NCI-H524 (cell line): Measurements from ENCODE around the gene CRIP1.
A peak's percentile ranks its signal among the peaks of the same experiment; 100 is the strongest.

Source experiments
- DNase-seq, 2 experiments: peaks; one replicate each; lab custom pipeline; 2025; lab: John Stamatoyannopoulos, UW

Gene CRIP1

DNA sequence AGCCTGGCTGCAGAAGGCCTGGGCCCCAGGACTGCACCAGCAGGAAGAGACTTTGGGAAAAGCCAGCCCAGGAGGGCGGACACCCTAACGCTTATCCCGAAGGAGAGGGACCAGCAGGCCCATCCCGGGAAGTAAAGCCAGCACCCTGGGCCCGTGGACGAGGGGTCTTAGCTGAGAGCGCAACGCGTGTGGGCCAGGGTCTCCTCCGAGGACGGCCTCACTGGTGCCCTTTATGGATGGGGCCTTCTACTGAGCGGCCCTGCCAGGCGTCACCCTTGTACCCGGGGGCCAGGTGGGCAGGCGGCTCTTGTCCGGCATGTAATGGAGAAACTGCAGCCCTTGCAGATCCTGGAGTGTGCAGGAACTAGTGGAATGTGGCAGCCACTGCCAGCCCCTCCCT is 18.4 kb downstream of the CRIP1 start:
- no peak for DNase-seq

DNA sequence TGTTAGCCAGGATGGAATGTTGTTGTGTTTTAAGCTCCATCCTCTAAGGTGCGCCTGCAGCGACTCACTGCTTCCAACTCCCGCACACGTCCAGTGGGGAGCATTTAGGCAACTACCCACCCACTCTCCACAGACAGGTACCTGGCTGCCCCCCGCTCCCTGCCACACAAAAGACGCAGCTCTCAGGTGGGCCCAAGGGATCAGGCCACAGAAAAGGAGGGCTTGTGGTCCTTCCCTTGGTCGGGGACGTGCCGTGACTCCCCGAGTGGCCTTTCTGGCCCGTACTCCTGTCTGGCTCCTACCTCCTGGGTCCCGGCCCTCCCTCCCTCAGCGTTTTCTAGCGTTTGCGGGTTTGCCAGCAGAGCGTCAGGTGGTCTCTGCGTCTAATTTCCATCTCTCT is 20.6 kb downstream of the CRIP1 start:
- DNase-seq, result no peak

DNA sequence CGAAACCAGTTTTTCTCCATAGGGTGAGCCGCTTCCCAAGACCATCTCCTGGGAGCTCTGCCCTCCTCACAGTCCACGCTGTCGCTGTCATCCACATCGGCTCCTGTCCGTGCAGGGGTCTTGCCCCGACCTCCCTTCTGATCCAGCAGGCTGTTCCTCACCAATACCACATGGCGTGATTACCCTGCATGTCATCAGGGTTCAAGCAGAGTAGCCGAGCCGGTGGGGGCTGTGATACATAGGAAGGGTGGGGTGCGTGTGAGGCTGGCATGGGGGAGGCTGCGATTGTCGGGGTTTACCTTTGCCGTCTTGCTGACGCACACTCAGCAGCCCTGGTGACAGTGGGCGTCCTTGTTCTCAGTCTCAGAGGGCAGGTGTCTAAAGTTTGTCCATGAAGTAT is 21.4 kb downstream of the CRIP1 start:
- DNase-seq, result no peak

DNA sequence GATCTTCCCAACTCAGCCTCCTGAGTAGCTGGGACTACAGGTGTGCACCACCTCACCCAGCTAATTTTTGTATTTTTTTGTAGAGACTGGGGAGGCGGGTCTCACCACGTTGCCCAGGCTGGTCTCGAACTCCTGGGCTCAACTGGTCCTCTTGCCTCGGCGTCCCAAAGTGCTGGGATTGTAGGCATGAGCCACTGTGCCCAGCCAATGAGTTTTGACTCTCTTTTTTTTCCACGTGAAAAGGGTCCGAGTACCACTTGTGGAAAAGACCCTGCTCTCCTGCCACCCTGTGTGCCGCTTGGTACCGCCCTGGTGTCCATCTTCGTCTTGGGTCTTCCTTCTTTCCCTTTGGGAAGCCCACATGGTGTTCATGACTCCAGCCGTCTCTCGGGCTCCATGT is 21.9 kb downstream of the CRIP1 start:
- DNase-seq, result no peak

DNA sequence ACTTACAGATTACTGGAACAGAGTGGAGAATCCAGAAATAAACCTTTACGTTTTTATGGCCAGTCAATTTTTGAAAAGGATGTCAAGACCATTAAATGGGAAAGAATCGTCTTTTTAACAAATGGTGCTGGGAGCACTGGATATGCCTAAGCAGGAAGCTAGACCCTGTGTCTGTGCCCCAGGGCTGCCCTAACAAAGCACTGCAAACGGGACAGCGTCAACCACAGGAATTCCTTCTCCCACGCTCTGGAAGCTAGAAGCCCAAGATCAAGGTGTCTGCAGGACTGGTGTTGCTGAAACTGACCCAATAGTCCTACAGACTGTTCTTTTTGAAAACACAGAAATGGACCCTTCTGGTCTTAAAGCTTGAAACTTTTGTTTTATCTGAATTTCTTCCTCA is 30.4 kb downstream of the CRIP1 start:
- DNase-seq, result no peak

DNA sequence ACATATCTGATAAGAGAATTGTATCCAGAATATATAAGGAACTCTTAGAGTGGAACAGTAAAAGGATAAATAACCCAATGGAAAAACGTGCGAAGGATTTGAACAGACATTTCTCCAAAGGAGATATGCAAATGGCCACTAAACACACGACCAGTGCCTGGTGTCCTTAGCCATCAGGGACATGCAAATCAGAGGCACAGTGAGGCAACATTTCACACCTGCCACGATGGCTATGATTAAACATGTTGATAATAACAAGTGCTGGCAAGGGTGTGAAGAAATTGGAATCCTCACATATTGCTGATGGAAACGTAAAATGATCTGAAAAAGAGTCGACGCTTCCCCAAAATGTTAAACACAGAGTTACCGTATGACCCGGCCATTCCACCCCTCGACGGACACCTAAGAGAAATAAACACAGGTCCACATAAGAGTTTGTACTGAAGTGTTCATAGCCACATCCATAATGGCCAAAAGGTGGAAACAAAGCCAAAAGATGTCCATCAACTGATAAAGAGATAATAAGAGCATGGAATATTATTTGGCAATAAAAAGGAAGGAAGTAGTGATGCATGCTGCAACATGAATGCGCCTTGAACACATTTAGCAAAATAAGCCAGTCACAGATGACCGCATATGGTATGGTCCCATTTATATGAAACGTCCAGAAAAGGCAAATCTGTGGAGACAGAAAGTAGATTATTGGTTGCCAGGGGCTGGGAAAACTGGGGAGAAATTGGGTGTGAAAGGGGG is 33.4 kb downstream of the CRIP1 start:
- no peak for DNase-seq

DNA sequence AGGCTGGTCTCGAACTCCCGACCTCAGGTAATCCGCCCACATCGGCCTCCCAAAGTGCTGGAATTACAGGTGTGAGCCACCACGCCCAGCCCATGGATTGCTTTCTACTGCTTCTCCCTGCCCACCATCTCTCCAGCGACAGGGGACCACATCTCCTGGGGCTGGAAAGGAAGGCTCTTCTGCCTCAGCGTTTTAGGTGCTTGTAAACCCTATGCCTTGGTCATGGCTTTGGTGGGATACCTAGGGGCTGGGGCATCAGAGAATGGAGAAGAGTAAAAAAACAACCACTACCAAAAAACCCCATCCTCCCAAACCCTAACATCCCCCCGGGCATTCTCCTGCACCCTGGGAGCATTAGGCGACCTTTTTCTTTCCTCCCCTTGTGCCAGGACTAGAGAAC is 38.6 kb downstream of the CRIP1 start:
- no peak for DNase-seq

DNA sequence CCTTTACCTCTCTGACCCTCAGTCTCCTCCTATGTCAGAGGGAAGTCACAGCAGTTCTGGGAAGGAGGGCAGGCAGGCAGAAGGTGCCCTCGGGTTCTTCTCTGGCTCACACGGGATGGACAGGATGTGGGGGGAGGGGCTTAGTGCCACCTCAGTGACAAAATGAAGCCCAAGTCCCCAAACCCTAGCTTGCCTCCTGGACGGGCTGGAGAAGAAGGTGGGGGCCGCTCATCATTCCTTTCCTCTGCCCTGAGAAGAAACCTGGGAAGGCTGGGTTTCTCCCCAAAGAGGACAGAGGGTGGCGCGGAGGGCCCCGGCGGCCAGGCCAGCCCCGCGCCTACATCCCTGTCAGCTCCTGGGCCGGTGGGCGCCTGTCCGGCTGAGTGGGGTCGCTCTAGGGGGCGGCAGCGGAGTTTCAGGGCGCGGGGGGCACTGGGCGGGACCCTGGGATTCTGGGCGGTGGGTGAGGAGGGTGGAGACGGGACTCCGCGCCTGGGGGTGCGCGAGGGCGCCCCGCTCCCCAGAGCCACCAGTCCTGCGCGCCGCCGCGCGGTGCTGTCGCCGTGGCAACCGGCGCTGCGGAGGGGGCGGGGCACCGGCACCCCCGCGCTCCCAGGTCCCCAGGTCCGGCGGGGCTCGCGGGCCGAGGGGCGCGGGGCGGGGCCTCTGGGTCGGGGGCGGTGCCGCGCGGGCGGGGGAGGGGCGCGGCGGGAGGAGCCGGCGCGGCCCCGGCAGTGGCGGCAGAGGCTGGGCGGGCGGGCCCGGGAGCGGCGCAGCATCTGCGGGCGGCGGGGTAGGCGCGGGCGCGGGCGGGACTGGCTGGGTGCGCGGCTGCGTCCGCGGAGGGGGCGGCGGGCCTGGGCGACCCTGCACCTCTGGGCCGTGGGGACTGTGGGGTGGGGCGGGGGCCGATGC is 39.4 kb downstream of the CRIP1 start, which contains the start of gene TMEM121:
Gene TMEM121 (plus strand): TSS at position 723 of the 915 bp plus-strand sequence. CDS start 2,252 bp downstream, outside the sequence.
- peak in 1 of 2 experiments; percentile 44 for DNase-seq

DNA sequence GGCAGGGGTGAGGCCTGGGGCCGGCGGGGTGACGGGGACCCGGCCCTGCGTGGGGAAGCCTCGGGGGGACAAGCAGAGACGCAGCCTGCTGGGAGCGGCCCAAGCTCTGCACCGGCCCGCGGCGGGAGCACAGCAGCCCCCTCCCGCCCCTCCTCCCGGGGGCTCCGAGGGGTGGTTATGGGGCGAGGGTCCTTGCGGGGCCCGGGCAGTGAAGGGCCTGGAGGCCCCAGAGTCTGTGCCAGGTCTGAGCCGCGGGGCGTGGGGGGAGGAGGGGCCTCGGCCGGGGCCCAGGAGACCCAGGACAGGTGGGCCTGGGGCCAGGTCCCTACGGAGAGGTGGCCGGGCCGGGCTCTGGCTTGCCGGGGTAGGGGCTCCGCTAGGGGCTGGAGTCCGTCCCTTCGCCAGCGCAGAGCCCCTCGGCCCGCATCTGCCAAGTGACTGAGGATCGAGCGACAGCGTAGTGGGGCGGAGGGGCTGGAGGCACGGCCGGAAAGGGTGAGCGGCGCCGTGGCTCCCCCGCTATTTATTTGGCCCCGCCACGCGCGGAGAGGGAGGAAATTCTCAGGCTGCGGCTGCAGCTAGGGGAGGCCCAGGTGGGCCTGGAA is 40.2 kb downstream of the CRIP1 start:
- no peak for DNase-seq

DNA sequence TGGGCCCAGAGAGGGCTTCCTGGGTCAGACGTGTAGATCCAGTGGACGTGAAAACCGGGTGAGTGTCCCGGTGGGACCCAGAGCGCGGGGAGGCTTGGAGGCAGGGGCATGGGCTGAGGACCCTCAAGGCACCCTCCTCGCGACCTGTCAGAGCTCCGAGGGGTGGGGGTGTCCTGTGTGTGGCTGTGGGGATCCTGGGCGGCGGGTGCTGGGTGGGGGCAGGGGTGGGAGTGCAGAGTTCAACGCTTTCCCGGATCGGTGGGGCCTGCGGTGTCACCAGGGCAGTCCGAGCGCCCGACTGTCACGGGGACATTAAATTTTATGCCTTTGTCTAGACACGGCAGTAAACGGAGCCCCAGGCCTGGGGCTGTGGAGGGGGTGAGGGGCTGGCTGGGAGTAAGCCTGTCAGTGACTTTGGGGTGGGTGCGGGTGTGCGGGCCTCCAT is 40.7 kb downstream of the CRIP1 start:
- DNase-seq, result no peak

DNA sequence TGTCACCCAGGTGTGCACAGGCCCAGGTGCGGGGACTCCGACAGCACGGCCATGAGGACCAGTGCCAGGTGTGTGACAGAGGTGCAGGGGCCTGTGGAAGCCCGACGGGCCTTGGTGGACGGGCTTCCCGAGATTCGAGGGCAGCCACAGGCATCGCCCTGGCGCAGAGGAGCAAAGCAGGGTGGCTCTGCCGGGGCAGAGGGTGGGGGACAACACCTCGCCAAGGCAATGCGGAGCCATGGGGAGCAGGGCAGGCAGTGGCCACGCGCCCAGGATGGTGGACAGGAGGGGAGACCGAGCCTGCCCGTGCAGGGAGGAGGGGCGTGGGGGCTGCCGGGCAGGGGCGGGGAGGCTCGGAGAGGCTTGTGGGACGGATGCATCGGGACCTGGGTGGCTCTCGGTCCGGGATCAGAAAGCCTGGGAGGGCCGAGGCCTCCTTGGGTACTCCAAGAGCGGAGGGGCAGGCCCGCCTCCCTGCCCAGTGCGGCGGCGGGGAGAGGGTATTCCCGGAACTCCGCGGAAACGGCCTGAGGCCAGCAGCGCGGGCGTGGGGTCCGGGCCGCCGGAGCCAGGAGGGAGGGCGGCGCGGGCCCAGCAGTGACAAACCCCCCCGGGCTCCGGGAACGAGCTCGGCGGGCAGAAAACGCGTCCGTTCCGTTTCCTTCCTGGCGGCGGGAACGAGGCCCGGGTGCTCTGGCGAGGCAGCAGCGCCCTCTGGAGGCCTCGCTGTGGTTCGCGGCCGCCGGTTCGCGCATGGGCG is 41.3 kb downstream of the CRIP1 start:
- DNase-seq, result peak; percentile 55 to 76

DNA sequence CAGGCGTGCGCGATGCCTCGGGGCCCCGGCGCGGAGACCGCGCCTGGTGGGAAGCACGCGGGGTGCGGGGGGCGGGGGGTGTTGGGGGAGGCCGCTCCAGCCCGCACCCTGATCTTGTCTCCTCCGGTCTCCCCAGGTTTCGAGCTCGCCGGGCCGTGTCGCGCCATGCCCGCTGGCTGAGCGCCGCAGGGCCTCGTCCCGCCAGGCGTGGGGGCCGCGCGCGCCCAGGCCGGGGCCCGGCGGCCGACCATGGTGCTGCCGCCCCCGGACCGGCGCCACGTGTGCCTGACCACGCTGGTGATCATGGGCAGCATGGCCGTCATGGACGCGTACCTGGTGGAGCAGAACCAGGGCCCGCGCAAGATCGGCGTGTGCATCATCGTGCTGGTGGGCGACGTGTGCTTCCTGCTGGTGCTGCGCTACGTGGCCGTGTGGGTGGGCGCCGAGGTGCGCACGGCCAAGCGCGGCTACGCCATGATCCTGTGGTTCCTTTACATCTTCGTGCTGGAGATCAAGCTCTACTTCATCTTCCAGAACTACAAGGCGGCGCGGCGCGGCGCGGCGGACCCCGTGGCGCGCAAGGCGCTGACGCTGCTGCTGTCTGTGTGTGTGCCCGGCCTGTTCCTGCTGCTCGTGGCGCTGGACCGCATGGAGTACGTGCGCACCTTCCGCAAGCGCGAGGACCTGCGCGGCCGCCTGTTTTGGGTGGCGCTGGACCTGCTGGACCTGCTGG is 42.1 kb downstream of the CRIP1 start:
- no peak for DNase-seq

DNA sequence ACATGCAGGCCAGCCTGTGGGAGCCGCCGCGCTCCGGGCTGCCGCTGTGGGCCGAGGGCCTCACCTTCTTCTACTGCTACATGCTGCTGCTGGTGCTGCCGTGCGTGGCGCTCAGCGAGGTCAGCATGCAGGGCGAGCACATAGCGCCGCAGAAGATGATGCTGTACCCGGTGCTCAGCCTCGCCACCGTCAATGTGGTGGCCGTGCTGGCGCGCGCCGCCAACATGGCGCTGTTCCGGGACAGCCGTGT is 42.6 kb downstream of the CRIP1 start:
- no peak for DNase-seq

DNA sequence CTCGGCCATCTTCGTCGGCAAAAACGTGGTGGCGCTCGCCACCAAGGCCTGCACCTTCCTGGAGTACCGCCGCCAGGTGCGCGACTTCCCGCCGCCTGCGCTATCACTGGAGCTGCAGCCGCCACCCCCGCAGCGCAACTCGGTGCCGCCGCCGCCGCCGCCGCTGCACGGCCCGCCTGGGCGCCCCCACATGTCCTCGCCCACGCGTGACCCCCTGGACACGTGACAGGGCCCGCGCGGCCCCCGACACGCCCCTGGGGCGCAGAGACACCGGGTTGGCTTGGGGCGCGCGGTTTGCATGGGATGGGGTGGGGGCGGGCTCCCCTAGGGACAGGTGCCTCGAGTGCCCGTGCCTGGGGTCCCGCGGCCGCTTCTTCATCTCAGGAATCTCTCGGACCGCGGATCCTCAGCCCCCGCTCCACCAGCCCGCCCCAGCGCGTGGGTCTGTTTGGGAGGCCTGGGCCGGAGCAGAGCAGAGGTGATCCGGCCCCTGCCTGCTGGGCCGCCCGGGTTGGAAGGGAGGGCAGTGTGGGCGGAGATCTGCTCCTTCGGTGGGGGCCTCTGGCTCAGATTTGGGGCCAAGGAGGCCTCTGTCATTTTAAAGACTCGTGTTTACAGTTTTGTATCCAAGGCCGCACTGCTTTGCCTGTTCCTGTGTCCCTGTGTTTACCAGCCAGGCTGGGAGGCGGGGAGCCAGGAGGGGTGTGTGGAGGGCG is 43.0 kb downstream of the CRIP1 start:
- no peak for DNase-seq

DNA sequence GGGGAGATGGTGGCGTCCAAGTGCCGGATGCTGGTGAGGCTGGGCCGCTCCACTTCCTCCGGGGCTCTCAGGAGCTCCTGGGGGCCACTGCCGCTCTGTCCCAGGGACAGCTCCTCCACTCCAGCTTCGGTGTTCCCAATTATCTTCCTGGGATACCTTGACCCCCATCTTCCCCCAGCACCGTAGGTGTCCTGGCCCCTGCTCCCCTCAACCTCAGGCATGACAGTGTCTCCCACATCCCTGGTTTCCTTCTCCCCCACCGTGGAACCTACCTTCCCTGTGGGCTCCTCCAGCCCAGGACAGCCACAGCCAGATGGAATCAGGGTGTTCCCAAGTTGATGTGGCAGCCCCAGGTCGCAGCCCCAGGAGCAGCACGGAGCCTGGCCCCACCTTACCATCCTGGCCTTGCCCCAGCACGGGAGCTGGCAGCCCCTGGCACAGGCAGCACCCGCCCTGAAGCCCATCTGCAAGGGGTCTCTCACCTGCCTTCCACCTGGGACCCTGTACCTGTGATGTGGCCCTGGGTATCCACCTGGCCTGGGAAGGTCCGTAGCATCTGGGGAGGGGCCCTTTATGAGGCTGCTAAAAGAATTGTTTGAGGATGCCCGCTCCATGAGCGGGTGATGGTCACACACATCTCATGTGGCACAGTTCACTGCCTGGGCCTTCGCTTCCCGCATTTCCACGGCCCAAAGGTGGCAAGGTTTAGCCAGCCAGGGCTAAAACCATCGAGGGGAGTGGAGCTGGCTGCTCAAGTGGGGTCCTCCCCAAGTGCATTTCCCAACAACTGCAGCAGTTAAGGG is 43.8 kb downstream of the CRIP1 start:
- DNase-seq, result no peak

DNA sequence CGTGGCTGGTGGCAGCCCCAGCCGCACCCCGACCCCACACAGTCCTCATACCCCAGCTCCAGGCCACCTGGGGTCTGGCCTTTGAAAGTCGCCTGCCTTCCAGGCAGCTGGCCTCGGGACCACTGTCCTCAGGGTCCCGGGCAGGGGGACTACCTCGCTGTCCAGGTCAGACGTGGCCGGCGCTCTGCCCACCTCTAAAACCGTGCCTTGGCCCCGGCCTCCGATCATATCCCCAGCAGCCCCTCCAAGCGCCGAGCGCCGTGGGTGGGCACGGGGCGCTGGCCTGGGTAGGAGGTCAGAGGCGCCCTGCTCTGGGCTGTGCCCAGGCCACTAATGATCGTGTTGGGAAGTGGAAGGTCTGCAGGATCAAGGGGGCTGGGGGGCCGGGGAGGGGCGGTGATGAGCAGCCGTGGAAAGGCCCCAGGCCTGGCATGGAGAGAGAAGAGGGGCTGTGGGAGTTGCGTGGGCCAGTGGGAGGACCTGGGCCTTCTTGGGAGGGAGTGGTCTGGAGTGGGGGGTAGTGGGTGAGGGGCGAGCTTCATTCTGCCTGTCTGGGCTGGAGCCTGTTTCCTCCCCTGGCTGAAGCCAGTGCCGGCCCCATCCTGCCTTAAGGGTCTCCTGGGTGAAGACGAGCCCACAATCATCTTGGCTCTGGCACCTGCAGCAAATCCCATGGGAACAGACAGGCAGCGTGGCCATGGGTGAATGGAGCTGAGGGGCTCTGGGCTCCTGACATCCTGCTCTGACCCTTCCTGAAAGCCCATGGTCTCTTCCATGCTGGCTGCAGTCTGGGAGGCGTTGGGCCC is 44.6 kb downstream of the CRIP1 start:
- no peak for DNase-seq

DNA sequence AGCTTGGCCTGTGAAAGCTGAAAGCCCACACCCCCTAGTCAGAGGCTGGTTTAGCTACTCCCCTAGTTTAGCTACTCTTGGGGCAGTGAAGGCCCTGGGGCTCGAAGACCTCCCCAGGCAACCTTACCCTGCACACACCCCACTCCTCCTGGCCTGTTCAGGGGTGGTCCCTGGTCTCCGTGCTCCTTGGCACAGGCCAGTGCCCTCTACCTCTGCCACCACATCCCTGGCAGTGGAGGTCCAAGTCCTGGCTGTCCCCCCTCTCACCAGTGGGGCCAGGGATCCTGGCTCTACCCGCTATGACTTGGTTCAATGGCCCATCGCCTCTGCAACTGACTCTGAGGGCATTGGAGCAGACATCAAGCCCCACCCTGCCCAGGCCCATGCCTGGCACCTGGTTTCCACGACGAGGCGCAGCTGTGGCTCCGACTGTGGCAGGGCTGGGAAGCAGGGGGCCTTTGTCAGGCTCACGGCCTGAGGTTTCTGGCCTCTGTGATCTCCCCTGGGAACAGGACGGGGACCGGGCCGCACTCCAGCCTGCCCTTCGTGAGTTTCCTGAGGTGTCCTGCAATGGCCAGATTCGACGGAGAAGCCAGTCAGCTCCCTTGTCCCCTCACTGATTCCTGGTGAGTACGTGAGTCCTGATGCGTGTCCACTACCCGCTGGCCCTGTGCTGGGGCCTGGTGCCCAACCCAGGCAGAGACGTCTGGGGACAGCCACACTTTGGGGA is 45.4 kb downstream of the CRIP1 start:
- DNase-seq, result no peak

DNA sequence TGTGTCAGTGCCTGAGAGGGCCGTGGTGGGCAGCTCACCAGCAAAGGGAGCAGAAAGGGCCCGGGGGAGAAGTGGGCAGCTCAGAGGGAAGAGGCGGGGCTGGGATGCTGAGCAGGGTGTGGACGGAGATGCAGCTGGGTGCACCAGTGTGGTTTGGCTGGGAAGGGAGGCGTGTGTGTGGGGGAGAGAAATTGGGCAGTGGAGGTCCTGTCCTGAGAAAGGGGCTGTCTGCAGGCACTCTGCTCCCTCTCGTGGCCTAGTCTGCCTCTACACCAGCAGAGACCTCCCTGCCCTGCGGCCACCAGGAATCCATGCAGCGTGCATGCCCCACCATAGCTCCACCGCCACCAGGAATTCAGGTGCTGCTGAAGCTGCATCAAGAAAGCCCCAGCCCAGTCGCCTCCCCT is 46.1 kb downstream of the CRIP1 start:
- peak in 1 of 2 experiments; percentile 58 for DNase-seq
